BE2C (cell line): Measurements from ENCODE around the gene GNAO1. TPM values are rescaled to one million over a fixed set of nuclear protein-coding genes. Genes with fewer than 3 reads are reported as not detected.

Experiments
- DNase-seq: peaks from one replicate; pipeline ENCODE4 v3.0.0-alpha.2; 2020
- H3K27me3 ChIP-seq: fragments of 250-450 bp; sonication (Bioruptor Pico); 2 replicates; pipeline ENCODE4 v1.5.1; 2020; ENCODE audit warnings: mild to moderate bottlenecking
- H3K36me3 ChIP-seq: fragments of 250-450 bp; sonication (Bioruptor Pico); 2 replicates; pipeline ENCODE4 v1.5.1; 2020; ENCODE audit warnings: mild to moderate bottlenecking
- H3K4me1 ChIP-seq: fragments of 250-450 bp; sonication (Bioruptor Pico); 2 replicates; pipeline ENCODE4 v1.5.1; 2020
- H3K4me3 ChIP-seq: 2 replicates; pipeline ENCODE4 v1.5.1; 2011; ENCODE audit warnings: low read depth, low read length
- H3K9me3 ChIP-seq: fragments of 250-450 bp; sonication (Bioruptor Pico); 2 replicates; pipeline ENCODE4 v1.5.1; 2020
- CTCF ChIP-seq: IDR thresholded peaks from 2 replicates; pipeline ENCODE4 v1.5.1; 2012; ENCODE audit warnings: mild to moderate bottlenecking, low read depth, low read length
- polyA plus RNA-seq: library from polyadenylated mRNA; unstranded; fragments of >200 nt; gene quantifications from one replicate; pipeline ENCODE4 v1.2.1, GENCODE V29; 2012; ENCODE audit warnings: low read depth, missing spikeins; ENCODE audit not compliant: insufficient read length, insufficient read depth

GNAO1 gene
- polyA plus RNA-seq = 116 TPM

GRCh38 chr16:56191156-56191815 lies at the start of gene GNAO1:
GNAO1 (plus strand) TSS chr16:56191489; CDS start chr16:56192236, 747 bp downstream.
- peaks cover 12% of the 10 kb centered on the region for H3K4me1 ChIP-seq
- H3K27me3 ChIP-seq = no peaks in the 10 kb centered on the region
- DNase-seq = peak; percentile 91
- peaks cover 16% of the 10 kb centered on the region for H3K36me3 ChIP-seq
- TF ChIP-seq CTCF = no peak
- H3K4me3 ChIP-seq = peak within 1 kb of the TSS; percentile 76
- H3K9me3 ChIP-seq = no peaks in the 10 kb centered on the region

- H3K9me3 ChIP-seq = no peaks in the 10 kb centered on the region
- no peak for DNase-seq
- H3K4me3 ChIP-seq = no peak overlapping the region
- H3K36me3 ChIP-seq = no peaks in the 10 kb centered on the region
- no peak for TF ChIP-seq CTCF
- peaks cover 4% of the 10 kb centered on the region for H3K4me1 ChIP-seq
- H3K27me3 ChIP-seq = no peaks in the 10 kb centered on the region
Observed at GRCh38 chr16:56143666-56144065, 47.6 kb upstream of the GNAO1 start.

- H3K4me1 ChIP-seq = peaks cover 5% of the 10 kb centered on the region
- TF ChIP-seq CTCF = no peak
- no peak overlapping the region for H3K4me3 ChIP-seq
- H3K27me3 ChIP-seq = no peaks in the 10 kb centered on the region
- no peaks in the 10 kb centered on the region for H3K36me3 ChIP-seq
- H3K9me3 ChIP-seq = no peaks in the 10 kb centered on the region
- DNase-seq = no peak
Observed at GRCh38 chr16:56145369-56145768, 45.9 kb upstream of the GNAO1 start.

- no peak for TF ChIP-seq CTCF
- no peak for DNase-seq
- H3K36me3 ChIP-seq = no peaks in the 10 kb centered on the region
- H3K4me1 ChIP-seq = peaks cover 9% of the 10 kb centered on the region
- H3K4me3 ChIP-seq = no peak overlapping the region
- no peaks in the 10 kb centered on the region for H3K27me3 ChIP-seq
- no peaks in the 10 kb centered on the region; the same call in 1 of the 2 replicates for H3K9me3 ChIP-seq
Observed at GRCh38 chr16:56151621-56152020, 39.7 kb upstream of the GNAO1 start.

GRCh38 chr16:56161658-56162057 lies 29.6 kb upstream of the GNAO1 start:
- Histone ChIP-seq H3K4me1 (no peaks in the 10 kb centered on the region; the same call in 1 of the 2 replicates), H3K36me3 (no peaks in the 10 kb centered on the region), H3K27me3 (no peaks in the 10 kb centered on the region), H3K9me3 (no peaks in the 10 kb centered on the region), H3K4me3 (no peak overlapping the region)
- no peak for DNase-seq
- TF ChIP-seq CTCF = no peak

- Histone ChIP-seq H3K36me3 (no peaks in the 10 kb centered on the region), H3K9me3 (no peaks in the 10 kb centered on the region), H3K4me1 (no peaks in the 10 kb centered on the region; the same call in 1 of the 2 replicates), H3K4me3 (no peak overlapping the region), H3K27me3 (no peaks in the 10 kb centered on the region)
- DNase-seq = no peak
- TF ChIP-seq CTCF = no peak
Observed at GRCh38 chr16:56163089-56163488, 28.2 kb upstream of the GNAO1 start.
